Measurements from ENCODE around the gene KLK3. TPM values are rescaled to one million over a fixed set of nuclear protein-coding genes. Genes with fewer than 3 reads are reported as not detected.

Gene KLK3
- total RNA-seq (2012; rRNA removed) (not detected in 2 replicates), polyA plus RNA-seq (2012; rRNA removed) (not detected in 2 replicates), Bru-seq, nascent RNA (not detected), BruChase-seq, experiment 1, labeled RNA remaining after a 6-hour chase (percentile 14 among the genes with signal in this experiment), BruChase-seq, experiment 2, labeled RNA remaining after a 2-hour chase (not detected)
- polyA plus RNA-seq (2012; cell fraction: cytosol; rRNA removed), result not detected in 2 replicates
- polyA plus RNA-seq (2012; cell fraction: nucleus; rRNA removed; ENCODE audit: low replicate concordance), result not detected in 2 replicates
- long read RNA-seq, result 0 reads

DNA sequence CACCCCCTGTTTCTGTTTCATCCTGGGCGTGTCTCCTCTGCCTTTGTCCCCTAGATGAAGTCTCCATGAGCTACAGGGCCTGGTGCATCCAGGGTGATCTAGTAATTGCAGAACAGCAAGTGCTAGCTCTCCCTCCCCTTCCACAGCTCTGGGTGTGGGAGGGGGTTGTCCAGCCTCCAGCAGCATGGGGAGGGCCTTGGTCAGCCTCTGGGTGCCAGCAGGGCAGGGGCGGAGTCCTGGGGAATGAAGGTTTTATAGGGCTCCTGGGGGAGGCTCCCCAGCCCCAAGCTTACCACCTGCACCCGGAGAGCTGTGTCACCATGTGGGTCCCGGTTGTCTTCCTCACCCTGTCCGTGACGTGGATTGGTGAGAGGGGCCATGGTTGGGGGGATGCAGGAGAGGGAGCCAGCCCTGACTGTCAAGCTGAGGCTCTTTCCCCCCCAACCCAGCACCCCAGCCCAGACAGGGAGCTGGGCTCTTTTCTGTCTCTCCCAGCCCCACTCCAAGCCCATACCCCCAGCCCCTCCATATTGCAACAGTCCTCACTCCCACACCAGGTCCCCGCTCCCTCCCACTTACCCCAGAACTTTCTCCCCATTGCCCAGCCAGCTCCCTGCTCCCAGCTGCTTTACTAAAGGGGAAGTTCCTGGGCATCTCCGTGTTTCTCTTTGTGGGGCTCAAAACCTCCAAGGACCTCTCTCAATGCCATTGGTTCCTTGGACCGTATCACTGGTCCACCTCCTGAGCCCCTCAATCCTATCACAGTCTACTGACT lies at the start of gene KLK3:
KLK3 (plus strand) TSS at position 280 of the 775 bp plus-strand sequence; CDS start at position 321, 41 bp downstream.
- WGBS, 2 experiments (ENCODE audit: extremely low coverage in 2 of 2, insufficient read length in 1 of 2), result 0% methylated on average over 1 of the region's 9 CpGs; no CpG with 5 or more reads in 1 of the 2 experiments
- Histone ChIP-seq H2AK5ac (ENCODE audit: low read depth, low read length) (no peak within 1 kb of the TSS), H3K56ac (ENCODE audit: extremely low read depth, insufficient read depth, low read length) (no peak within 1 kb of the TSS), H4K5ac (ENCODE audit: low read depth, low read length) (no peak within 1 kb of the TSS), H3K27ac (ENCODE audit: insufficient read depth, low read length) (no peak within 1 kb of the TSS), H3K4ac (ENCODE audit: low read depth, low read length) (no peak within 1 kb of the TSS), H3K9ac (ENCODE audit: low read depth, low read length) (no peak within 1 kb of the TSS), H2BK5ac (ENCODE audit: low read depth, low read length, poor library complexity, severe bottlenecking) (no peak within 1 kb of the TSS), H3K27me3 (ENCODE audit: control insufficient read depth, insufficient read depth, low read length) (peaks cover 4% of the 10 kb centered on the region; the same call in 1 of the 2 replicates), H4K91ac (ENCODE audit: insufficient read depth, low read depth, low read length) (no peak within 1 kb of the TSS), H3K9me3 (ENCODE audit: control insufficient read depth, insufficient read depth, low read length) (no peaks in the 10 kb centered on the region), H2AFZ (replicated peaks; ENCODE audit: low read length, poor library complexity) (no peak within 1 kb of the TSS), H3K18ac (ENCODE audit: low read depth, low read length) (no peak within 1 kb of the TSS), H2BK15ac (ENCODE audit: low read depth, low read length) (no peak within 1 kb of the TSS), H3K14ac (replicated peaks; ENCODE audit: low read depth, low read length) (no peak within 1 kb of the TSS), H4K20me1 (ENCODE audit: insufficient read depth, low read length) (no peaks in the 10 kb centered on the region), H3K4me1 (ENCODE audit: control insufficient read depth, insufficient read depth, low read length) (no peaks in the 10 kb centered on the region), H3K4me3 (ENCODE audit: insufficient read depth, low read depth, low read length) (no peak within 1 kb of the TSS), H2BK20ac (ENCODE audit: low read depth, low read length) (no peak within 1 kb of the TSS), H4K8ac (ENCODE audit: low read depth in 2 of 2, low read length in 2 of 2) (no peak within 1 kb of the TSS), H2BK120ac (ENCODE audit: low read depth, low read length) (no peak within 1 kb of the TSS), H3K79me1 (ENCODE audit: low read depth in 1 of 2, low read length in 2 of 2) (no peaks in the 10 kb centered on the region), H2AK9ac (replicated peaks; ENCODE audit: low read depth, low read length, poor library complexity) (peak within 1 kb of the TSS; percentile 55), H3K23ac (ENCODE audit: low read depth, low read length) (no peak within 1 kb of the TSS), H3K9me1 (ENCODE audit: insufficient read depth, low read length) (no peaks in the 10 kb centered on the region), H3K4me2 (ENCODE audit: low read depth, low read length) (no peak within 1 kb of the TSS), H3K36me3 (ENCODE audit: control insufficient read depth, insufficient read depth, low read length) (no peaks in the 10 kb centered on the region)
- TF ChIP-seq MAFK (IDR thresholded peaks at IDR 0.05; ENCODE audit: low read depth, low read length) (no peak), NFE2L2 (IDR thresholded peaks at IDR 0.05; ENCODE audit: low read depth, low read length) (no peak), FOS (IDR thresholded peaks at IDR 0.05; ENCODE audit: low read depth, low read length) (no peak)
- intact Hi-C loops (cut with micrococcal nuclease) (no loop called here), in situ Hi-C loops (cut with MboI; ENCODE audit: low sequenced_read_pairs) (no loop called here), dilution Hi-C loops (cut with HindIII; ENCODE audit: low sequenced_read_pairs, unreplicated experiment) (no loop called here)
- BruUV-seq (replicated peaks), result no TSS peak
- DNase-seq (no peak), ATAC-seq (ENCODE audit: low read depth) (no peak)
- POLR2A ChIA-PET (ENCODE audit: unreplicated experiment), result no interaction called here
- CTCF ChIA-PET, result no interaction called here
